Fibroblast of skin of abdomen (primary cell): ENCODE measurements around the gene PROB1.
"Not testable (repeated sequence)": the region's sequence is repeated elsewhere in the genome, so short reads cannot be mapped to it uniquely, and the experiment has no call there.

Experiments used
- DNase-seq: peaks from one replicate; pipeline ENCODE4 v3.0.0-alpha.2; 2013

The PROB1 gene

DNA sequence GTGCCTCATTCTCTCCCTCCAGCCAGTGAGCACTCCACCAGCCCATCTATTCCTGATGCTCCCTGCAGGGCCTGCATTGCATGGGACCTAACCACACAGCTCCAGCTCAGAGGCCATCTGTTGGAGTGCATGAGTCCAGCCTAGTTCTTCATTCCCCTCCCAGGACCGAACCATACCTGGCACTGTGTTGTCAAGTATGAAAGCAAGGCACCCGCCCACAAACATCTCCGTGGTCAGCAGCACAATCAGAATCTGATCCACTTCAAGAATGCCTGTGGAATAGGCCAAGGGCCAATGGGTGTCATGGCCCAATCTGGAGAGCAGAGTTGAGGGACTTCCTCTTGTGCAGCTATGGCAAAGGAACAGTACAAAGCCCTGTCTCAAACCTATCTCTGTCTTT lies 17.7 kb downstream of the PROB1 start:
- DNase-seq: no peak

DNA sequence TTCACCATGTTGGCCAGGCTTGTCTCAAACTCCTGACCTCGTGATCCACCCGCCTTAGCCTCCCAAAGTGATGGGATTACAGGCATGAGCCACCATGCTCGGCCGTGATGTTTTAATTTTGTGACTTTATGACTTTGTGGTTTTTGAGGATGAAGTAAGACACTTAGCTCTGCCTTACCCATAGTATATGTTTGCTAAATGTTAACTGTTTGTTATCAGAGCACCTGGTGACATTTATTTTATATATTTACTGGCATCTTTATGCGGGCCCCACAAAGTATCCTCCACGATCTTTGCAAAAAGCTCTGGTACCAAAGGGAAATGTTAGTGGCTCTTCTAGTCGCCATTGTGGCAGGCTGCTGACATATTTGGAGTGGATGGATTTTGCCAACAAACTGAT lies 18.5 kb downstream of the PROB1 start:
- DNase-seq: no peak

DNA sequence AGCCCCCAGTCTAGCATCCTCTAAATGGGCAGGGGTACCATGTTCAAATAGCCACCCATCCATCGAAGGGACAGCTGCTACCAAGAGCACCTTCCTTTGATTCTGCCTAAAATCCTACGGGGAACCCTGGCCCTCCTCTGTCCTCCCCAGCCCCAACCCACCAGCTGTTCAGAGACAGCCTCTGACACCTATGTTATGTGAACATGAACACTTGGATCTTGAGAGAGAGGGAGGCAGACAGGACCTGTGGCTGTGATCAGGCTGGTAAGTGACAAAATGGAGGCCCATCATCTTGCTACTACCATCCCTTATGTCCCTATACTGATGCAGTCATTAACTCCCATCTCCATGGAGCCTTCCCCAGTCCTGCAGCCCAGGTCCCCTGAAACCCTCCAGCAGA lies 20.0 kb downstream of the PROB1 start:
- DNase-seq: no peak

DNA sequence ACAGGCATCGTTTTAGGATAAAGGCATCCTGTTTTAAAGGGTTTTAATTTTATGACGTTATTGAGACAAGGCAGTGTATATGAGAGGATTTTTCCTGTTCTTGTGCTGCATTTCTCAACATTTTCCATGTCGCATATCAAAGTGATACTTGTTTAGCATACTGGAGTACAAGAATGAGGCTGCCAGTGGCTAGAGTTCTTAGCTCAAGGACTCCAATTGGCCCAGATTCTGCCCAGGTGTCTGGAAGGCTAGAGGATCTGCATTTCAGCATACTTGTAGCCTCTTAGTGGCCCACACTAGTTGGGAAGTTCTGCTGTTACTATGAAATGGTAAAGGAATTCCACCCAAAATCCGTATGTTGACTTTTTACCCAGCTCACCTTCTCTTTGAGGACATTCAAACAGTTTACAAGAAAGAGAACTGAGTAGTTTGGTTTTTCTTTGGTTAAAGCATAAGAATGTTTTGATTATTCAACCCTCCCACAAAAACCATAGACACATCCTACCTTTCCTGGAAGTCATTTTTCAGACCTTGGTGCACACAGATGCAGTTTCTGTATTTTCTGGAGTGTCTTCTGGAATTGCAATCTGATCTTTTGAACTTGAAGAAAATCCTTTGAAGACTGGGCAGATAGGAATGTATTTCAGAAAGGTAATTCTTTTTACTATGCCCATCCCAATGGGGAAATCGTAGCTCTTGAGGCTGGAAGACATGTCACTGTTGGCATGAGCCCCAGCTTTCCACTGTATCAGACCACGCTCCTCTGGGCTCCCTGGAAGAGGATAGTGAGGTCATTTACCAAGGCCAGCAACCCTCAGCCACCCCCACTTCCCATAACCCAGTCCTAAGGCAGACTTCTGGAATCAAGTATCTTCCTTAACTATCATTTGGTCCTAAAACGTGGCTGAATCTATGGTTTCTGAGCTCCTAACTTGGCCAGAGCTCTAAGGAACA lies 23.1 kb downstream of the PROB1 start:
- no peak for DNase-seq

DNA sequence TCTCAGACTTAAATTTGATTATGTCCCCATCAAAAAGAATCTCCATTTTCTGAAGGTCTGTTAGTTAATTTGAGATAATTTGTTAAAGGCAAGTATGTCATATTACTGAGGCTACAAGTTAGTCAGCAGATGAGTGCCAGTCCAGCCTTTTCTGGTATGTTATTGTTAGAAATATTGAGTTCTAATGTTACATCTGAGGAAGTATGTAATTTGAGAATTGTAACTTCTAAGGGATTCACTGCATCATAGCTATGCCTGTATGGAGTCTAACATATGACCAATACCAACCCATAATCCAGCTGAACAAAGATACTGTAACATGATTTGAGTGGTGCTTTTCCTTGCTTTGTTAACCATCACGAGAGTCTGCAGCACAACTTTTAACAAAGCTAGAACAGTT lies 25.7 kb downstream of the PROB1 start:
- peak; percentile 63 for DNase-seq

DNA sequence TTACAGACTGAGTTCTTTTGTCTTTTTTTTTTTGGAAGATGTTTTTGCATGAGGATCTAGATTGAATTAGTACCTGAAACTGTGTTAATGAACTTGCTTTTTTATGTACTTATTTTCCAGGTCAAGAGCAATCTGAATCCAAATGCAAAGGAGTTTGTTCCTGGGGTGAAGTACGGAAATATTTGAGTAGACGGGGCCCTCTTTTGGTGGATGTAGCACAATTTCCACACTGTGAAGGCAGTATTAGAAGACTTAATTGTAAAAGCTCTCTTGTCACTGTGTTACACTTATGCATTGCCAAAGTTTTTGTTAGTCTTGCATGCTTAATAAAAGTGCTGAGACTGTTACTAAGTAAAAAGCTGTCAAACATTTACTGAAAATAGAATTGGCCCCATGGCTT lies 26.3 kb downstream of the PROB1 start:
- DNase-seq: no peak

DNA sequence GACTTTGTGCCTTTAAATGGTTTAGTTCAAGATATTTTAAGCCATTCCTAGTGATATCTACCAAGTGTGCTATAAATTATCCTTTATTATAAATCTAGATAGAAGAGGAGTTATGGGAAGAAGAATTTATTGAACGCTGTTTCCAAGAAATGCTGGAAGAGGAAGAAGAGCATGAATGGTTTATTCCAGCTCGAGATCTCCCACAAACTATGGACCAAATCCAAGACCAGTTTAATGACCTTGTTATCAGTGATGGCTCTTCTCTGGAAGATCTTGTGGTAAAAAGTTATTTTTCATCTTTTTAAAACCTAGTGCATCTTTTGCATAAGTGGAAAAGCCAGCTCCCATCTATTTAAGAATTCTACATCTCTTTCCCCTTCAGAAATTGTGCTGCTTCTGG lies 30.4 kb downstream of the PROB1 start:
- DNase-seq: no peak

DNA sequence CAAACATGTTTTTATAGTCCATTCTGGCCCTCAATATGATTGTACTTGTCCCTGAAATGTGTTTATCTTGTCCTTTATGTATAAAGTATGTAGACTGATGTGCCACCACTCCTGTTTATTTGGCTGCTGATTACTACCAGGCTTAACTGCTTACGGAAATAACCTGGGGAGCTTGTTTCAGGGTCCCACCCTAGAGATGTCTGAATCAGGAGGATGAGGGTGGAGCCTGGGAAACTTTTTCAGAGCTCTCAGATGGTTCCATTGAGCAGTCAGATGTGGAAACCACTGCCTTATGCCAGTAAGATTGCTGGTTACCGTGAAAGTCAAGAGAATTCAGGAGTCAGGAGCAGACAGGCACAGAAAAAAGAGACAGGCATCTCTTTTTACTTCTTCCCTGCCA lies 31.0 kb downstream of the PROB1 start:
- no peak for DNase-seq

DNA sequence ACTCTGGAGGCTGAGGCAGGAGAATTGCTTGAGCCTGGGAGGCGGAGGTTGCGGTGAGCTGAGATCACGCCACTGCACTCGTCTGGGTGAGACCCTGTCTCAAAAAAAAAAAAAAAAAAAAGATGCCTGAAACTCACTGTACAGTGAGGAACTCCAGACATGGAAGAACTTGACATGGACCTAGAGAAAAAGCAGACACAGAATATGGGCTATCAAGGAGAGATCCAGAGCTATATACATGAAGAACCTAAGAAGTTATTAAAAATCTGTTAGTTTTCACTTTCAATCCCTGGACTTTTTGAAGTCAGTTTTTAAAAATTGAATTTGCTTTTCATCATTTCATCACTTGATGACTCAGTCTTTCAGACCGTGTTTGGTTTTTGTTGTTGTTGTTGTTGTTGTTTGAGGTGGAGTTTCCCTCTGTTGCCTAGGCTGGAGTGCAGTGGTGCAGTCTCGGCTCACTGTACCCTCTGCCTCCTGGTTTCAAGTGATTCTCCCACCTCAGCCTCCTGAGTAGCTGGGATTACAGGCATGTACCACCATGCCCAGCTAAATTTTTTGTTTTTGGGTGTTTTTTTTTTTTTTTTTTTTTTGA lies 33.0 kb downstream of the PROB1 start:
- DNase-seq: no peak

DNA sequence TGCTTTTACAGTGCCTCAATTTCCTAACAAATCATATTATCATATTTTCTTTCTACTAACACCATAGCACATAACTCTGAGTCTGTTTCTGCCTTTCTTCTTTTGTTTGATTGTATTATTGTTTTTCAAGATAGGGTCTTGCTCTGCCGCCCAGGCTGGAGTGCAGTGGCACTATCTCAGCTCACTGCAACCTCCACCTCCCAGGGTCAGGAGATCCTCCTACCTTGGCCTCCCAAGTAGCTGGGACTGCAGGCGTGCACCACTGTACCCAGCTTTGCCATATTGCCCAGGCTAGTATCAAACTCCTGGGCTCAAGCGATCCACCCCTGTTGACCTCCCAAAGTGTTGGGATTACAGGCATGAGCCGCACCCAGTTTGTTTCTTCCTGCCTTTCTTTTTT lies 34.5 kb downstream of the PROB1 start:
- no peak for DNase-seq

DNA sequence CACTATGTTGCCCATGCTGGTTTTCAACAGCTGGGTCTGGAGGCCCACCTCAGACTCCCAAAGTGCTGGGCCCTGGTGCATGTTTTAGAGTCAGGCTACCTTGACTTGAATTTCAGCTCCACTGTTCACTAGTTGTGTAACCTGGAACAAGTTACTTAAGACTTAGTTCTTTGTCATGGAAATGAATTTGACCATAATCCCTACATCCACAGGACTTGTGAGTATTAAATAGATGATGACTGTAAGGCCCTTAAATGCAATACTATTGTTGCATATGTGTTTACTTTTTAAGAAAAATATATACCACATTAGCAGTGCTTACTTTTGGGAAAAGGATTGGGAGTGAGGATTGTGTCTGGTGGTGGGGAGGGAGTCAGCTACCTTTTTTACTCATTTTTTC lies 36.8 kb downstream of the PROB1 start:
- no peak for DNase-seq

DNA sequence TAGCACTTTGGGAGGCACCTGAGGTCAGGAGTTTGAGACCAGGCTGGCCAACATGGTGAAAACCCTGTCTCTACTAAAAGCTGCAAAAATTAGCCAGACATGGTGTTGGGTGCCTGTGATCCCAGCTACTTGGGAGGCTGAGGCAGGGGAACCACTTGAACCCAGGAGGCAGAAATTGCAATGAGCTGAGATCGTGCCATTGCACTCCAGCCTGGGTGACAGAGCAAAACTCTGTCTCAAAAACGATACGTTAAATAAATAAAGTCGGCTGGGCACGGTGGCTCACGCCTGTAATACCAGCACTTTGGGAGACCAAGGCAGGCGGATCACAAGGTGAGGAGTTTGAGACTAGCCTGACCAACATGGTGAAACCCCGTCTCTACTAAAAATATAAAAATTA lies 39.0 kb downstream of the PROB1 start:
- DNase-seq: not testable (repeated sequence)

DNA sequence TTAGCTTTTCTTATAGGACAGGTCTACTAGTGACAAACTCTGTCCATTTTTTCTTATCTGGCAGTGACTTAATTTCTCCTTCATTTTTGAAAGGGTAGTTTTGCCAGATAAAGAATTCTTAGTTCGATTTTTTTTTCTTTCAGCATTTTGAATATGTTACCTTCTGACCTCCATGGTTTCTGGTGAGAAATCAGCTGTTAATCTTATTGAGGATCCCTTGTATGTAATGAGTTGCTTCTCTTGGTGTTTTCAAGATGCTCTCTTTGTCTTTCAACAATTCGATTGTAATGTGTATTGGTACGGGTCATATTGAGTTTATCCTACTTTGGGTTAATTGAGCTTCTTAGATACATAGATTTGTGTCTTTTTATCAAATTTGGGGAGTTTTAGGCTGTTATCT lies 40.7 kb downstream of the PROB1 start:
- no peak for DNase-seq

DNA sequence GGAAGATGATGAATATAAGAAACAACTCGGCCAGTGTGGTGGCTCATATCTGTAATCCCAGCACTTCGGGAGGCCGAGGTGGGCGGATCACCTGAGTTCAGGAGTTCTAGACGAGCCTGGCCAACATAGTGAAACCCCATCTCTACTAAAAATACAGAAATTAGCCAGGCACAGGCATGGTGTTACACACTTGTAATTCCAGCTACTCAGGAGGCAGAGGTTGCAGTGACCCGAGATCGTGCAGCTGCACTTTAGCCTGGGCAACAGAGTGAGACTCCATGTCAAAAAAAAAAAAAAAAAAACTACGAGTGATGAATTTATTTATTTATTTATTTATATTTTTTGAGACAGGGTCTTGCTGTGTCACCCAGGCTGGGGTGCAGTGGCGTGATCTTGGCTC lies 47.0 kb downstream of the PROB1 start:
- not testable (repeated sequence) for DNase-seq

DNA sequence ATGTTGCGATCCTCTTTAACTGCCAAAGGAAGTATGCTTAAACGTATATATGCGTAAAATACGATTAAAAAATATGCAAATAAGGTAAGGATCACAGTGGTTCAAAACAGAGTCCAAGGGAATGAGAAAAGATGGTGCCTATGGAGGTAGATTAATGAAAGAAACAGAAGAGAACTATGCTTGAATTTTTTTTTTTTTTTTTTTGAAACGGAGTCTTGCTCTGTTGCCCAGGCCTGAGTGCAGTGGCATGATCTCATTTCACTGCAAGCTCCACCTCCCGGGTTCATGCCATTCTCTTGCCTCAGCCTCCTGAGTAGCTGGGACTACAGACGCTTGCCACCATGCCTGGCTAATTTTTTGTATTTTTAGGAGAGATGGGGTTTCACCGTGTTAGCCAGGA lies 49.5 kb downstream of the PROB1 start:
- not testable (repeated sequence) for DNase-seq

DNA sequence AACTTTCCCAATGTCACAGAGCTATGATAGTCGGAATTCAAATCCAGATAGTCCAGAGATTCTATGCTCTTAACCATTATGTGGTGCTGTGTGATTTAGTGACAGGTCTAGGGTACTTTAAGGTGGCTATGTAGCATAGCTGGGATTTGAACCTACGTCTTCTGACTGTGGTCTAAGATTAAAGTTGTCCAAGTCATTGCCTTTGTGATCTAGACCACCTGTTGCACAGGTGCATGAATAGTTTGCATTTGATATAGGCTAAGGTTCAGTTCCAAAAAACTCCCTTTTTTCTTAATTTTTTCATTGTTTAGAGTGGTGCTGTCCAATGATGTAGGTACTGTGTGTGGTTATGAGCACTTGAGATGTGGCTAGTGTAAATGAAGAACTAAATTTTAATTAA lies 50.7 kb downstream of the PROB1 start:
- no peak for DNase-seq

DNA sequence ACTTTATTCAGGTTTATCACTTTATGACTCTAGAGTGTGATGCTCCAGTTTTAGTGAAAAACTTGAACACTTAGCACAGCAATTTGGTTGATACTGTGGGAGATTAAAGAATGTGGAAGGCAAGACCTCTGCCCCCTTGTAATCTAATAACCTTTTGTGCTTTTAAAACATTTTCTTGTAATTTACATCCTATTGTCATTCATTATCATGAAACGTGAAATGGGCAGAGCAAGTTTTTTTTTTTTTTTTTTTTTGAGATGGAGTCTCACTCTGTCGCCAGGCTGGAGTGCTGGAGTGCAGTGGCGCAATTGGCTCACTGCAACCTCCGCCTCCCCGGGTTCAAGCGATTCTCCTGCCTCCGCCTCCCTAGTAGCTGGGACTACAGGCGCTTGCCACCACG lies 51.4 kb downstream of the PROB1 start:
- DNase-seq: no peak

DNA sequence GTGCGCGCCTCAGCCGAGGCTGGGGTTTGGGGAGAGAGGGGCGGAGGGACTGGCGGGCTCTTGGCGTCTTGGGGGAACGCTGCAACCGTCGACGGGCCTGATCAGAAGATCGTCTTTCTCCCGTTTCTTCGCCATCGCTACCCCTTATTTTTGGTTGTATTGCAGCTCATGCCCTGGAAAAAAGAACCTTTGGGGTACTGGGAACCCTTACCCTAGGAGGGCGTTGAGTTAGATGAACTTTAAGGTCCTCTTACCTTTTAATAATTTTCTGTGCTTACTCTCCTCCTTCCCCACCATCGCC lies 52.5 kb downstream of the PROB1 start:
- no peak for DNase-seq

DNA sequence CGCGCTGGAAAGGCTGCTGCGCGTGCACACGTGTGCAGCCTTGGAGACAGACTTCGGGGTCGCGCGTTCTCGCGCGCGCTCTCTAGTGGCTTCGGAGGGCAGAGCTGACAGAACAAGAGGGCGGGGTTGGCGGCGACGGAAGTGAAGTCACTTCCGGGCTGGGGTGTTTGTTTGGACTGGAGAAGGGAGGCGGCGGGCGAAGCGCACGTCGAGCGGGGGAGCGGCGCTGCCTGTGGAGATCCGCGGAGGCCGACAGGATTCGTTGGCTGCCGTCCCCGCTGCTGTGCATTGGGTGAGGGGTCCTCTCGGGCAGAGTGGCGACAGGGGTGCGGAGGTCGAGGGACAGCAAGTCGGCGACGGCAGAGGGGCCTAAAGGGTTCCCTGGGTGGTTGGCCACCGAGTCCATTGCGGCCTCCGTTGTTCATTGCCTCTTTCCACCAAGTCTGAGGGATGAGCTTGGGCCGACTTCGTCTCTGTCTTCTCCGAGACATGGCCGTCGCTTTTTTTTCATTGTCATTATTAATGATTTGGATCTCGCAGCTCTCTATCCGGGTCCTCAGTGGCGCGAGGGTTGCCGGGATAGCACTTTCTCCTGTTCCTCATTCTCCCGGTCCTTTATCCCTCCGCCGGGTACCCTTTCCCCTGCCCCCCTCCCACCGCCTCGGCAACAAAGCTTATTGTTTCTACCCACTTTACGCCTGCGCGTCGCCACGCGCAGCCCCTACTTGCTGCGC lies 53.0 kb downstream of the PROB1 start, which contains the start of gene PAIP2:
Gene PAIP2, plus strand, starts transcription at position 166 of the 734 bp plus-strand sequence. CDS start 21,931 bp downstream, outside the sequence.
- DNase-seq: peak; percentile 98

DNA sequence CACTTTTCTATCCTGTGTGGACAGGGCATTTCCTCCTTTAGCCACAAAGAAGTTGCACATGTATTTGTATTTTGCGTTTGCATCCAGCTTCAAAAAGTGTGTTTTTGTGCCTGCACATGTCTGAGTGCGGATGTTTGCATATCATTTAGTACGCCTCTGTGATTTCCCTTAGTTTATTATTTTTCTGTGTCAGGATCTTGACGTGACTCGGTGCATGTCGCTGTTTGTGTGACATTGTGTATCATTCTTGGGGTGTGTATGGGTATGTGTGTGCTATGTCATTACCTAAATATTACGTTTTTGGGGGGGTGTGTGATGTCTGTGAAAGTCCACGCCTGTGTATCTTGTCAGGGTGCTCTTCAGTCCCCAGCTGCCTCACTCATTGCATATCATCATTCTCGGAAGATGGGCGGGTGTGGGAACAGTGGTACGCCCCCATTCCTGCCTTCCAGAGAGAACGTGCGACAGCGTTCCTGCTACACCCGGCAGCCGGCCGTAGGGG lies 53.7 kb downstream of the PROB1 start:
- DNase-seq: no peak
